Measurements from ENCODE around the gene ARHGEF39.

GRCh38 chr9:35697486-35697885 lies 32.5 kb upstream of the ARHGEF39 start:
- no peak for TF ChIP-seq CTCF (IDR thresholded peaks at IDR 0.05)
- no peak for TF ChIP-seq POLR2A (IDR thresholded peaks at IDR 0.05)

Measured in thyroid gland (tissue), 4 donors.